Mesenteric fat pad (tissue), 1 donor: ENCODE measurements around the gene NEDD4. TPM values are rescaled to one million over a fixed set of nuclear protein-coding genes. Genes with fewer than 3 reads are reported as not detected.
"Not testable (repeated sequence)": the region's sequence is repeated elsewhere in the genome, so short reads cannot be mapped to it uniquely, and the experiment has no call there.

Source experiments
- DNase-seq: peaks from one replicate; pipeline ENCODE4 v3.0.0-alpha.2; 2020; ENCODE audit warnings: low spot score
- total RNA-seq: library from RNA; stranded (reverse); fragmentation: NEBNext Ultra II Directional; extraction: Animal tissue kit (Norgen Biotek cat#: 25700); gene quantifications from one replicate; pipeline ENCODE4 v1.2.1, GENCODE V29; 2021
- donor health status: DM: yes; HTN: yes; CAD: no.

Gene NEDD4
- total RNA-seq, 1 donor from 2014 or later, result 16.1 TPM

DNA sequence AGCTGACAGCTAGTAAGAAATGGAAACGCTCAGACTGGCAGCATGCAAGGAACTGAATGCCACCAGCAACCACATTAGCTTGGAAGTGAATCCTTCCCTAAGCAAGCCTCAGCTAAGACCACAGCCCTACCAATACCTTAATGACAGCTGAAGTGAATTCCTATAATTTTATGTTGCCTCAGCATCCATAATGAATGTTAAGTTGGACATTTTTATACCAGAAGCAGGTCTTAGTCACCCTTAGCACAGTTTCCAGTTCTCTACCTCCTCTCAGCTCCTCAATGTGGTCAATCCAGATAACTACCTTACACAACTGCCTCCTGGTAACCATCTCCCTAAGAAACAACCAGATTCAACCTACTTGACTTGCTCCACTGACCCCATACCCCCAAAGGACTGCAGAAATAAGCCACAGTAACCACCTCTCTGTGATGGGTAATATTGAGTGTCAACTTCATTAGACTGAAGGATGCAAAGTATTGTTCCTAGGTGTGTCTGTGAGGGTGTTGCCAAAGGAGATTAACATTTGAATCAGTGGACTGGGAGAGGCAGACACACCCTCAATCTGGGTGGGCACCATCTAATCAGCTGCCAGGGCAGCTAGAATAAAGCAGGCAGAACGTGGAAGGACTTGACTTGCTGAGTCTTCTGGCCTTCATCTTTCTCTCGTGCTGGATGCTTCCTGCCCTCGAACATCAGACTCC, 33.5 kb downstream of the NEDD4 start:
- DNase-seq, result no peak

DNA sequence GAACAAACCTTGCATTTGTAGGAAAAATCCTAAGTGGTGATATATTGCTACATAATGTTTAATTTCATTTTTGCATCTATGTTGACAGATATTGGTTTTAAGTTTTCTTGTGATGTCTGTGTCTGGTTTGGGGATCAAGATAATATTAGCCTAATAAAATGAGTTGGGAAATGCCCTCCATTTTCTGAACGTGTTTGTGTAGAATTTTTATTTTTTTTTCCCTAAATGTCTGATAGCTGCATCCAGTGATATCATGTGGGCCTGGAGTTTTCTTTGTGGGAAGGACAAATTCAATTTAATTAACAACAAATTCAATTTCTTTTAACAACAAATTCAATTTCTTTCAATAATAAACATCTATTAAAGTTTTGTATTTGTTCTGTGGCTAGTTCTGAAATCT, 35.1 kb downstream of the NEDD4 start:
- DNase-seq, result no peak

DNA sequence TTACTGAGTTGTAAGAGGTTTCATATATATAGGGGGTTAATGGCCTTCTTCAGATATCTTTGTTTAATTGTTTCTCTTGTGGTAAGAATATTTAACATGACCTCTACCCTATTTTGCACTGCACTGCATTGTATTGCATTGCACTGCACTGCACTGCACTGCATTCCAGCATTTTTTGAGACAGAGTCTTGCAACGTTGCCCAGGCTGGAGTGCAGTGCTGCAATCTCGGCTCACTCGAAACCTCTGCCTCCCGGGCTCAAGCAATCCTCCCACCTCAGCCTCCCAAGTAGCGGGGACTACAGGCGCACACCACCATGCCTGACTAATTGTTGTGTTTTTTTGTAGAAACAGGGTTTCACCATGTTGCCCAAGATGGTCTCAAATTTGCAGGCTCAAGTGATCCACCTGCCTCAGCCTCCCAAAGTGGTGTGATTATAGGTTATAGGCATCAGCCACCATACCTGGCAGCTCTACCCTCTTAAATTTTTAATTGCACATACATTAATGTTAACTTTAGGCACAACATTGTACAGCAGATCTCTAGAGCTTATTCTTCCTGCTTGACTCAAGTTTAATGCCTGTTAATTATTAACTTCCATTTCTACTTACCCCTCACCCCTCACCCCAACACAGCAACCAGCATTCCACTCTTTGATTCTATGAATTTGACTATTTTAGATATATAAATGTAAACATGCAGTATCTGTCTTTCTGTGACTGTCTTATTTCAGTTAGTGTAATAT, 38.4 kb downstream of the NEDD4 start:
- no peak for DNase-seq

DNA sequence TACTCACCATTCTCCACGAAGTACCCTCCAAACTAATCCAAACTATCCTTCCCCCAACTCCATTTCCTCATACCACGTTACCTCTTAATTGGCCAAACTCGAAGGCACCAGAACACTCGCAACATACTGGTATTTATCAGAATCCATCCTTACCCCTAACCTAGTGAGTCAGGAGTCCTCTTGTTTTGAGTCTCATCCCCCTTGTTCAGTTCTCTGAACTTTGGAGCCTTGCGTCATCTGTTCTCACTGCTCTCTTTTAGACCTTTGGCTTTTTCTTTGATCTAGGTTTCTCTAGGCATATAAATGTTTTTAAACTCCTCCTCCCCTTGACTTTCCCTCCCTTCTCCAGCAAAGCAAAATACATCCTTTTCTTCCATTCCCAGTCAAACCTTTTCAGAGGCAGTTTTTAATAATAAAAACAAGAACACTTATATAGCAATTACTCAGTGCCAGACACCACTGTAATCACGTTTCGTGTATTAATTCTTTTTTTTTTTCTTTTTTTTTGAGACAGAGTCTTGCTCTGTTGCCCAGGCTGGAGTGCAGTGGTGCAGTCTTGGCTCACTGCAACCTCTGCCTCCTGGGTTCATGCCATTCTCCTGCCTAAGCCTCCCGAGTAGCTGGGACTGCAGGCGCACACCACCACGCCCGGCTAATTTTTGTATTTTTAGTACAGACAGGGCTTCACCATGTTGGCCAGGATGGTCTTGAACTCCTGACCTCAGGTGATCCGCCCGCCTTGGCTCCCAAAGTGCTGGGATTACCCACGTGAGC, 40.7 kb downstream of the NEDD4 start:
- DNase-seq, result not testable (repeated sequence)

DNA sequence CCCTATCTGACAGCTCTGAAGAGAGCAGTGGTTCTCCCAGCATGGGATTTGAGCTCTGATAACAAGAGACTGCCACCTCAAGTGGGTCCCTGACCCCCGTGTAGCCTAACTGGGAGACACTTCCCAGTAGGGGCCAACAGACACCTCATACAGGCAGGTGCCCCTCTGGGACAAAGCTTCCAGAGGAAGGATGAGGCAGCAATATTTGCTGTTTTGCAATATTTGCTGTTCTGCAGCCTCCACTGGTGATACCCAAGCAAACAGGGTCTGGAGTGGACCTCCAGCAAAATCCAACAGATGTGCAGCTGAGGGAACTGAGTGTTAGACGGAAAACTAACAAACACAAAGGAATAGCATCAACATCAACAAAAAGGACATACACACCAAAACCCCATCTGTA, 48.8 kb downstream of the NEDD4 start:
- DNase-seq, result not testable (repeated sequence)

DNA sequence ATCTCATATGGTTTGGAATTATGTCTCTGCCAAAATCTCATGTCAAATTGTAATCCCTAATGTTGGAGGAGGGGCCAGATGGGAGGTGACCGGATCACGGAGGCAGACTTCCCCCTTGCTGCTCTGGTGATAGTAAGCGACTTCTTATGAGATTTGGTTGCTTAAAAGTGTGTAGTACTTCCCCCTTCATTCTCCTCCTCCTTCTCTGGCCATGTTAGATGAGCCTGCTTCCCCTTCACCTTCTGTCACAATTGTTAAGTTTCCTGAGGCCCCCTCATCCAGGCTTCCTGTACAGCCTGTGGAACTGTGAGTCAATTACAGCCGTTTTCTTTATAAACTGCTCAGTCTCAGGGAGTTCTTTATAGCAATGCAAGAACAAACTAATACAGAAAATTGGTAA, 51.1 kb downstream of the NEDD4 start:
- DNase-seq, result no peak

DNA sequence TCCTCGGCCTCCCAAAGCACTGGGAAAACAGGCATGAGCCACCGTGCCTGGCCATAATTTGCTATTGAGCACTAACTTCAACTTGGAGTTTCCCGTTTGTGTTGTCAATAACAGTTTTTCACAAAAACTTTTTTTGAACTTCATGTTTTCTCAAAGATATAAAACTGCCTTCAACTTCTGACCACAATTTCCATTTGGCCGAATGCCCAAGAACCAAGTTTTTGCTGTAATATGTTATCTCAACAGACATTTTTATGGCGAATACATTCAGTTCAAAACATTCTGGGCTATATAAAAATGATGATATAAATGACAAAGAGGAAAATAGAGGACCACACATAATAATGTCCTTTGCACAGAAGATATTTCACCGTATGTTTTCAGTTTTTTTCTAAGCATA, 56.4 kb downstream of the NEDD4 start:
- DNase-seq, result no peak

DNA sequence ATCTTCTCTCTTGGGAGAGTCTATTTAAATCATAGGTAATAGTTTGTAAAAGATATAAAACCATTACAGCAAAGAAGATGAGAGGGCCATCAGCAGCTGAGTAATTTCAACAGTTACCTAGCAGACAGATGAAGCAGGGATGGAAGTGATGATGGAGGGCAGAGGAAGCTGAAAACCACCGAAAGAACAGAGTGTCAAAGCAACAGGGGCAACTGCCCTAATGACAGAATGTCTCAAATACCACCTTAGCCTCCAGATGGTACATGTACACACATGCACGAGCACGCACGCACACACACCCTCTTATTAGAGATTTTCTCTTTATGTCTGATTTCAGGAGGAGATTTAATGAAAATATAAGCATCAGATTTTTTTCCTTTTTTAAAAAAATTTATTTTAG, 64.5 kb downstream of the NEDD4 start:
- no peak for DNase-seq

DNA sequence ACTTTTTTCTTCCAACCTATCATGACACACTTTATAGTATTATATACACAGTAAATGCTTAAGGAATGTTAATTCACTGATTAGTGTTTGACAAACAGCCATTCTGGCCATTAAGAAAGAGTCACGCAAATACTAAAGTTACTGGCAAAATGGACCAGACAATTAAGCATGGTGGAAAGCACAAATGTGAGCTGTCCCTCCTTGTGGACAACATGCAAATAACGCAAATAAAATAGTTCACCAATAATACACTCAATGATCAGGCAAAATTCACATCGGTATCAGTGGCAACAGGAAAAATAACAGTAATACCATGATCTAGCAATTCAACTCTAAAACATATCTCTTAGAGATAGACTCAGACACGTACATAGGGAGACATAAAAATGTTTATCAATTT, 71.7 kb downstream of the NEDD4 start:
- no peak for DNase-seq

DNA sequence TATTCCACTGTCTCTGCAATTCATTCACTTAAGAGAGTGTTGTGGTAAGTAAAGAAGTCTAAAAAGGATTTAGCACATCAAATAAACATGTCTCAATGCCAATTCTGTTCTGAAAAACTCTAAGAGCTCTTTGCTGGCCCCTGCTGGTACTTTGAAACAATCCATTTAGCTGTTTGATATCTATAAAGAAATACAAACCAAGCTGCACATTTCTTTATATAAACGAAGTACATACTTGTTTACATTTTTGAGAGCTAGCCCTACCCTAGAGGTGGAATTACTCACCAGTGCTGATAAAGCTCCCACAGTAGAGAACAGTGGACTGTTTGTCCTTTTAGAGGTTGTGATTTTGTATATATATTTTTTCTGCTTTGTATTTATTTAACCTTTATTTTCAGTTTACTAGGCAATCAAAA, 75.5 kb downstream of the NEDD4 start:
- DNase-seq, result no peak

DNA sequence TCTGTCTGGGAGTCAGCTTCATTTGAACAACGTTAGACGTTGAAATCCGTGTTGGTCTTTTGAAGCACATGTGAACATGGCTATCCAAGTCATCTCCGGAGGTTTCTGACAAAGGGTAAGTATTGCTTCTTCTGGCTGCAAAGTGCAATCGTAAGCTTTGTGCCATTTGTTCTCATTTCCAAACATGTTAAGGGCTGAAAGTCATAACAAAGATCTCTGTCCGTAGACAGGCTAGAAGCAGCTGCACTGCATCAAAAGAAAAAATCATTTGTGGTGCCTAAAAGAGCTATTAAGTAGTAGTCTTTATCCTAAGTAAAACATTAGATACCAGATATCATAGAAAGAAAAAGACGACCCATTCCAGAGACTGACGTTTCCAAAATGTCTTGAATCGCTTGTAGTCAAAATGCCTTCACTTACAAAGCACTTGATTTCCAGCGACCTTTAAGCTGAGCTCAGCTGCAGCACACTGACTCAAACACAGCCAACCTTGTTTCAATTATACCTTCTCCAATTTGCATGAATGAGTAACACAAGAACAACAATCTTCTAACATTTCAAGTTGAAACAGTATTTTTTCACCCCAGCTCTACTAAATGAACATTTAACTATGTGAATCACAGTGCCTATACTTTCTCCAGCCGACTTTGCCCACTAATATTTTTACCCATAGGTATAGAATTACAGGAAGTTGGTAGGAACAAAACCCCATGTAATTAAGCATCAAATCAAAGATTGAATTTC, 76.6 kb downstream of the NEDD4 start:
- no peak for DNase-seq

DNA sequence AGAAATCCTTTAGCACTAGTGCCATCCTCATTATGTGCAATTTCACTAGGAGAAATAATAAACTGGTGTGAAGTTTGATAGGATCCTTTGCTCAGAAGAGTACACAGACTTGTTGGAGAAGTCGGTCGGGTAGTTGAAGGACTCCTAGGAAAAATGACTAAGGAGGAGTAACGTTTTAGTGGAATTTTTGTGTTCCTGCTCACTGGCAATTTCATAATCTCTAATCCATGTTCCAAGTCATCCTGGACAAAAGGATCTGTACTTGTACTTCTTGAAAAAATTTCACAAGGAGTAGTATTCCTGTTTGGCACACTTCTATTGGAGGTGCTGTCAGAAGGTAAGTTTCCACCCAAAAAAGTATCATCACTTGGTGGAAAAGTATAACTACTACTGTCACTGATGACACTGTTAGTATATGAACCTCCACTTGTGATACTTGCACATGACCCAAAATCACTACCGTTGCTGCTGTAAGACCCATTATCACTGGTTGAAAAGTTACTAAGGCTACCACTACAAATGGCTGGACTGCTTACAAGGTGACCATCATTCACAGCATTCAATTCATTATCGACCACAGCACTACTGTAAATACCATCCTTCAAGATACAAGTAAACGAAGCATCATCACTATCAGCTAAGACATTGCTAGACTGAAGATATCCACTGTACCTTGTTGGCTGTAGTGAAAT, 77.4 kb downstream of the NEDD4 start:
- no peak for DNase-seq

DNA sequence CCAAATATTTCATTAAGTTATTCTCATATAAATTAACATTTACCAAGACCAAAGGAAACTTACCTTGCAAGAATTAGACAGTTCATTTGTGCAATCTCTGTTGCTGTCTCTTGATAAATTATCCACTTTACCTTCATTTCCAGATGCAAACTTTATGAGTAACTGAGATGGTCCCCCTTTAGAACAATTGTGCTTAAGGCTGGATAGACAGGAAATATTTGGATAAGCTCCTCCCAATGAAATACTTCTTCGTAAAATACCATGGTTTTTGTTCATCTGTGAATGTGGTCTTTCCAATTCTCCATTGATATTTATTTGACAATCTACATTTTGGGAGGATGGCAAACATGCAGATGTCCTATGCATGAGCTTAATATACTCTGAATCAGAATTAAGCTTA, 78.2 kb downstream of the NEDD4 start:
- DNase-seq, result no peak

DNA sequence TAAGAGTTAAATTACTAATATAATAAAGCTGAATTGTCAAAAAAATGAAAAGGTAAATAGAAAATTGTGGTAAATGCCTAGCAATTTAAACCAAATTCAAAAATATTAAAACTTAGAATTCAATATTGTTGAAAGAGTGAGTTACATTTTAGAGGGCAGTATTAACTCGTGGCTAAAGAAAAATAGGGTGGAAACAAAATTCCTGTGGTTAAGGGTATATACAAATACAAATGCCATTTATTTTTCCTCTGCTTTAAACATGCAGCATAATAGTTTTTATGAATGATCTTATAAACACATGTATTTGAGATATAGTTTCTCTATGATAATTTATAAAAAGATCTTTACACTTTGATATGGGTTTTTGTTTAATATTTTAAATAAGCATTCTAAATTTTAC, 79.0 kb downstream of the NEDD4 start:
- DNase-seq, result no peak

DNA sequence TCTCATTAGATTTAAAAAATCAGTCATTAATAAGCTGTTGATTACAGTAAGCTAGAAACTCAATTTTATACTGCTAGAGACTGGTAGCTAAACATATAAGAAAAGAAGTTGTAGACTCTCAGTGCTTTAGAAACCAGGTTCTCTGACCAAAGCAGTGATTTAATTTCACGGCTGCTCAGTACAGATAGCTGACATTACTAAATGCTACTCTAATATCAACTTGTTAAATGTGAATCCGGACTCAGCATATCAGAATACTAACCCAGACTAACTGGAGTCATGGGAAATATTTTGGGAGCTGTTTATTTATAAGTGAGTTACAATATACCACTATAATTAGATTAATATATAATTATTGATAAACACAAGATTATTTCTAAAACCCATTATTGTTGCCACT, 80.4 kb downstream of the NEDD4 start:
- DNase-seq, result no peak

DNA sequence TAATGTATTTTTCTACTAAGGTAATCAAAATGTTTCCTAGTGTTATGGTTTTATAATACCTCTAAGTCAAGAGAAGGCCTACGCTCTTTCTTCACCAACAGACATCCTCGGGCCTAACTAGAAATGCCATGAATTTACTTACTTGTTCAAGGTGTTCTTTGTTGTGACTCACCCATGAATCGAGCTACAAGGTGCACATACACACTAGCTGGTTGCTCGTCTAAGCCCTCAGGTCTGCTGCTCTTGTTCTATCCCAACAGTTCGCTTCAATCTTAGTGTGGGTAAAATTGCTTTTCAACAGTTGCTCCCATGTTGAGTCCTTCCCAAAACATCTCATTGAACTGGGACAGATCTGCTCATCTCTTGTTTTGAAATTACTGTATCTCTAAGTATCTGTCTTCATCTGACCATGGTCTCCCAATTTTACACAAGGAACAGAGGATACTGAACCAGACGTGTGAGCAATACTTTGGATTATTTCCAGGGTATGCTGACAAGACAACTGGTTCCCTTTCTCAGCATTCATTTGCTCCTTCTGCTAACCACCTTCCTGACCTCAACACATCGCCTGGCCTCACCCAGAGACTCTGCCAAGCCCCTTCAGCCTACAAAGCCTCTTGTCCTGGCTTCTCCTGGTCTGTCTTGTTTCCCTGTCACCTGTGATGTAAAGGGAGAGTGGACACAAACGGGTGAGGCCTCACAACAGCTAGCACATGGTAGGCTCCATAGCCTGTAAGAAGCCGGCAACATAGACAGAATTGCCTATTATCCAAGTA, 84.2 kb downstream of the NEDD4 start:
- DNase-seq, result no peak

DNA sequence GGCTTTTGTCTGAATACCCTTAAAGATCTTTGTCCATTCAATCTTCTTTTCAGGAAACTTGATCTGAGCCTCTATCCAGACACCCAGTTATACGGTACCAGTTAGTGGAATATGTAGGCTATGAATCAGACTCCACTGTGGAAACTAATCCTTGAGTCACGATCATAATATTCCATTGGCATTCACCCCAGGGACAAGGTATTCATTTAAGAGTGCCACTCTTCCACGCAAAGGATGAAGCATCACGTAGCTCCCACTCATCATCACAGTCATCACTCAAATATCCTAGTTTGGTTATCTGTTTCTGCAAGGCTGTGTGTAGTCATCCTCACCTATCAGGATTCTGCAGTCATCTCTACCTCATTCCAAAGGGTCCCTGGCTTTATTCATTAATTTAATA, 85.6 kb downstream of the NEDD4 start:
- DNase-seq, result no peak

DNA sequence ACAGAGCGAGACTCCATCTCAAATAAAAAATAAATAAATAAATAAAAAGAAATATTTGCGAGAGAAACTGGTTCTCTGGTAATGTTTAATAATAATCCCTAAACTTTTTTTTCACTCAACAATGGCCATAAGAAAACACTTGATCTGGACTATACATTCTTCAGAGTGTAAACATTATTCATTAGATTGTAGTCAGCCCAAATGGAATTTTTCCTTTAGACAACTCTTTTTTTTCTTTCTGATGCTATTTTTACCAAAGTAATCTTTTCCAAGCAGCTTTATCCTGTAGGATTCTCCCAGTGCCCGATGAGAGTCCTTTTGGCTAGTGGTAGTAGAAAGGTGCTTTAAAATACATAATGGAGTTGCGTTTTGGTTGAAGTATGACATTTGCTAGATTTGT, 90.4 kb downstream of the NEDD4 start:
- DNase-seq, result no peak

DNA sequence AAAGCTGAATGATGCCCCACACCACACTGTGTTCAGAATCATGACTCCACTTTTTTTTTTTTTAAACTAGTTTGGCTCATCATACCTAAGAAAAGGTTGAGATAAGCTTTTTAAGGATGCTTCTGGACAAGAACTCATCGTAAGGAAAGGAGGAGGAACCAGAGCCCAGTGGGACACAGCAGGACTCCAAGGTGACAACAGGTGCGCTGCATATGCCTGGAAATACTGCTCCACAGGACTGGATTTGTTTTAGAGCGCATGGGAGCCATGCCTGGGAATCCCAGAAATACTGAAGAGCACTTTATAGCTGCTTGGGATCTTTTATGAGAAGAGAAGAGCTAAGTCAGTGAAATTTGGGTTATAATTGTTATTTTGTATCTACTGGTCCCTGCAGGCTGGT, 93.4 kb downstream of the NEDD4 start:
- no peak for DNase-seq

DNA sequence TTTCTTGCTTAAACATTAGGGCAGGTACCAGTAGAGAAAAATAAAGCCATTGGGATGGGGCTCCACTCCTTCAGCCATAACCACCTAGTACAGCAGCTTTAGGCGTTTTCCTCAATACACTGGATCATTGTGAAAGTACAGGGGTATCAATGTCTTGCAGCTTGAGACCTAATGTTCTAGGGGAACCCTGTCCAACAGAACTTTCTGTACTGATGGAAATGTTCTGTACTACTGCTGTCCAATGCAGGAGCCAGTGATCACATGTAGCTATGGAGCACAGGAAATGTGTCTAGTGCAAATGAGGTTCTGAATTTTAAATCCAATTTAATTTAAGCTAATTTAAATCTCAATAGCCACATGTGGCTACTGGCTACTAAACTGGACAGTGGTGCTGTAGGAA, 93.9 kb downstream of the NEDD4 start:
- DNase-seq, result no peak
